ENCODE data around the gene ADA.

The ADA gene

DNA sequence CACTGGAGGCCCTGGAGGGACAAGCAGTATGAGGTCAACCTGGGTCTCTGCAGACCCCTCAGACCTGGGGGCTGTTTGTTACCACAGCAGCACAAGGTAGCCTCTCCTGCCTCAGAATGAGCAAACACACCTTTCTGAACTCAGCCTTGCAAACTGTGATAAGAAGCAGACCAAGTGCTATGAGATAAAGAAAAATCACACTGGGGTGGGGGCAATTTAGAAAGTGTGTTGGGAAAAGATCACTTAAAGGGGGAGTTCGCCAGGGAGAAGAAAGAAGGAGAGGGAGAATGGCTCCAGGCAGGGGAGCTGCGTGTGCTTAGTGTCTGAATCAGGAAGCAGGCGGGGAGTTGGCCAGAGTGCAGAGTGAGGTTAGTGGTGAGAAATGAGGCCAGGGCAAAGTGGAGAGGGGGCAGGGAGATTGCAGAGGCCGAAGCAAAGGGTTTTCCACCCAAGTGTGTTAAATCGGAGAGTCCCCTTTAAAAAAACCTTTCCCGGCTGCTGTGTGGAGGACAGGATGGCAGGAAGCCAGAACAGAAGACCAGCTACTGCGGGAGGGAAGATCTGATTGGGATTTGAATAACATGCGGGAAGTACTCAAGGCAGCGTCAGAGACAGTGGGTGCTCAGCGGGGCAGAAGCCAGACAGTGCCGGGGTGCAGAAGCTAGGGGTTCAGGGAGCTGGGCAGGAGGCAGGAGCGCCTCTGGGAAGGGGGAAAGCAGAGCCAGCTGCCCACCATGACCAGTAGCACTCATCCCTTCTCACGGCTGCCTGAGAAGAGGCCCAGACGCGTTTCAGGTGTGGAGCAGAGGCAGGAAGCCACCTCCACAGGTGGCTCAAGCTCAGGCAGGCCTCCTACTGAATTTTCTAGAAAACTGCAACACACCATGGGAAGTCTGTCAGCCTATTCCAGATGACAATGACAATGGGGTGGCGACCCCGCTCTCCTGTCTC, 9.0 kb downstream of the ADA start:
- H3K27me3 ChIP-seq (ENCODE audit: control insufficient read depth in 1 of 2, insufficient read depth in 2 of 2, low read length in 2 of 2): no peaks in the 10 kb centered on the region
- H3K9me3 ChIP-seq (ENCODE audit: low read length): no peaks in the 10 kb centered on the region
- peak overlapping the region; percentile 18 for H3K27ac ChIP-seq (ENCODE audit: low read depth, low read length)
- H3K4me1 ChIP-seq (ENCODE audit: insufficient read depth, low read length): peaks cover 38% of the 10 kb centered on the region
- H3K9ac ChIP-seq (ENCODE audit: low read length): peak overlapping the region; percentile 61
- H3K4me3 ChIP-seq (ENCODE audit: low read depth in 1 of 2, low read length in 2 of 2): peak overlapping the region in 1 of 2 donors; percentile 57
- H3K36me3 ChIP-seq (ENCODE audit: insufficient read depth, low read length): no peaks in the 10 kb centered on the region

DNA sequence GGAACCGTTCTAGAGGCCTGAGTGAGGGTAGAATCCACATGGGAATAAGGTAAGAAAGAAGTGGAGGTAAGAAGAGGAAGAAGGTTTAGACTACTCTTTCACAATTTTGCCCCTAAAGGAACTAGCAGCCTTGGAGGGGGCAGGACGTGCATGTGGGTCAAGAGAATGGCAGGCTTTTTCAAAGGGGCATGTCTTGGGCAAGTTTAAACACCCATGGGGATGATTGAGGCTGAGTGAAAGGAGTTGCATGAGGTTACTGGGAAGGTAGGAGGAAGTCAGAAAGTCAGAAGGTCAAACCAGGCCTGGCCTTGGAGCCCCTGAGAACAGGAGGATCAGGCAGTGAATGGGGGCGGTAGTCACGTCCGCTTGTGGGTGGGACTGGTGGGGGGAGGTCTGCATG, 10.2 kb downstream of the ADA start:
- no peak overlapping the region for H3K4me3 ChIP-seq (ENCODE audit: low read depth in 1 of 2, low read length in 2 of 2)
- no peaks in the 10 kb centered on the region for H3K9me3 ChIP-seq (ENCODE audit: low read length)
- no peak overlapping the region for H3K27ac ChIP-seq (ENCODE audit: low read depth, low read length)
- peaks cover 34% of the 10 kb centered on the region for H3K4me1 ChIP-seq (ENCODE audit: insufficient read depth, low read length)
- H3K9ac ChIP-seq (ENCODE audit: low read length): no peak overlapping the region
- no peaks in the 10 kb centered on the region for H3K27me3 ChIP-seq (ENCODE audit: control insufficient read depth in 1 of 2, insufficient read depth in 2 of 2, low read length in 2 of 2)
- no peaks in the 10 kb centered on the region for H3K36me3 ChIP-seq (ENCODE audit: insufficient read depth, low read length)

DNA sequence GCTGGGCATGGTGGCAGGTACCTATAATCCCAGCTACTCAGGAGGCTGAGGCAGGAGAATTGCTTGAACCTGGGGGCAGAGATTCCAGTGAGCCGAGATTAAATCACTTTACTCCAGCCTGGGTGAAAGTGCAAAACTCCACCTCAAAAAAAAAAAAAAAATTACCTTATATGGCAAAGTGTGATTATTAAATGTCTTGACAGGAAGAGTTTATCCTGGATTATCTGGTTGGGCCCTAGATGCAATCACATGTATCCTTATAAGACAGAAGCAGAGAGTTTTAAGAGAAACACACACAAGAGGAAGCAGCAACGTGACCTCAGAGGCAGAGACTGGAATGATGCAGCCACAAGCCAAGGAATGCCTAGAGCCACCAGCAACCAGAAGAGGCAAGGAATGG, 11.0 kb downstream of the ADA start:
- H3K27ac ChIP-seq (ENCODE audit: low read depth, low read length): no peak overlapping the region
- H3K4me1 ChIP-seq (ENCODE audit: insufficient read depth, low read length): peaks cover 33% of the 10 kb centered on the region

DNA sequence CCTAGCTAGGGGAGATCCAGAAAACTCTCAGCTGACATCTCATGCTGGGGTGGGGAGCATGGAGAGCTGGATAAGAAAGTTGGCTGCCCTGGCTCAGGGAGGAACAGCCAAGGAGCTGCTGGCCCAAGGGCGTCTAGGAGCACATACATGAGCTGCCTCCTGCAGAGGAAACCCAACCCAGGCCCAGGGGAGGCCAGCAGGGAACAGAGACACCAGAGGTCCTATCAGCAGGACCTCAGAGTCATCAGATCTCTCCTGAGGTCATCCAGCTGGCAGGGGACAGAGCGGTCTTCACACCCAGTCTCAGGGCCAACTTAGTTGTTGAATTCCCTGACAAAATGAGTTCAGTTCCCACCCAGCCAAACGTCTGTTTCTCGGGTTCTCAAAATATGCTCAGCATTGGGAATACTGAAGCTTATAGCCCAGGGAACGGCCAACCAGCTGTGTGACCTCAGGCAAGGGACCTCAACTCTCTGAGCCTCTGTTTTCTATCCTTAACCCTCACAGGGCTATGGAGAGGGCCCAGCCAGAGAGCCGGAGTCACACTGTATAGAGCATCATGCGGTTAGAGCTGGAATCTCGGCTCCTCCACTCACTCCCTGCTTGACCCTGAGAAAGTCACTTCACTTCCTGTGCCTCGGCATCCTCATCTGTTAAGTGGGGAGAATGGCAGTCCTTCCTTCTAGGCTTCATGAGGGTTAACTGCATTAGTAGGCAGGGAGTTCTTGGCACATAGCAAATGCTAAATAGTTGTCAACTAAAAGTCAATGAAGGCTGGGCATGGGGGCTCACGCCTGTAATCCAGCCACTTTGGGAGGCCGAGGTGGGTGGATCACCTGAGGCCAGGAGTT, 13.8 kb downstream of the ADA start:
- no peaks in the 10 kb centered on the region for H3K27me3 ChIP-seq (ENCODE audit: control insufficient read depth in 1 of 2, insufficient read depth in 2 of 2, low read length in 2 of 2)
- H3K9me3 ChIP-seq (ENCODE audit: low read length): no peaks in the 10 kb centered on the region
- peaks cover 16% of the 10 kb centered on the region for H3K4me1 ChIP-seq (ENCODE audit: insufficient read depth, low read length)
- H3K27ac ChIP-seq (ENCODE audit: low read depth, low read length): no peak overlapping the region
- H3K4me3 ChIP-seq (ENCODE audit: low read depth in 1 of 2, low read length in 2 of 2): no peak overlapping the region
- peaks cover 10% of the 10 kb centered on the region for H3K36me3 ChIP-seq (ENCODE audit: insufficient read depth, low read length)
- H3K9ac ChIP-seq (ENCODE audit: low read length): no peak overlapping the region

More for the DNA sequence above, 11.0 kb downstream of the ADA start:
- H3K36me3 ChIP-seq (ENCODE audit: insufficient read depth, low read length): no peaks in the 10 kb centered on the region
- no peak overlapping the region for H3K4me3 ChIP-seq (ENCODE audit: low read depth in 1 of 2, low read length in 2 of 2)
- H3K9me3 ChIP-seq (ENCODE audit: low read length): no peaks in the 10 kb centered on the region
- H3K27me3 ChIP-seq (ENCODE audit: control insufficient read depth in 1 of 2, insufficient read depth in 2 of 2, low read length in 2 of 2): no peaks in the 10 kb centered on the region
- H3K9ac ChIP-seq (ENCODE audit: low read length): no peak overlapping the region

DNA sequence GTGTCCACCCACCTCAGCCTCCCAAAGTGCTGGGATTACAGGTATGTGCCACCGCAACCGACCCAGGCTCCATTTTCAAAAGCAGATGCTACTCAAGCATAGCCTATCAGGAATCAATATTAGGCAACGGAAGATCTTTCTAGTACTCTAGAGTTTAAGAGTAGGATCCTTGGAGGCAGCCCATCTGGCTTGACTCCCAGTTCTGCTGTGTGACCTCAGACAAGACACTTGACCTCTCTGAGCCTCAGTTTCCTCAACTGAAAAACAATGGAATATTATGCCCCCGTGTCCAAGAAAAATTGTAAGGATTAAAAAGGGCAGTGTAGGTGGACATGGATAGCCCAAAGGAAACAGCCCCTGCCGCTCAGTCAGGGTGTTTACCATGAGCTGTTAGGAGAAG, 14.5 kb downstream of the ADA start:
- Histone ChIP-seq H3K9ac (ENCODE audit: low read length) (no peak overlapping the region), H3K4me1 (ENCODE audit: insufficient read depth, low read length) (peaks cover 9% of the 10 kb centered on the region), H3K4me3 (ENCODE audit: low read depth in 1 of 2, low read length in 2 of 2) (no peak overlapping the region), H3K9me3 (ENCODE audit: low read length) (no peaks in the 10 kb centered on the region), H3K27ac (ENCODE audit: low read depth, low read length) (no peak overlapping the region), H3K36me3 (ENCODE audit: insufficient read depth, low read length) (peaks cover 10% of the 10 kb centered on the region), H3K27me3 (ENCODE audit: control insufficient read depth in 1 of 2, insufficient read depth in 2 of 2, low read length in 2 of 2) (no peaks in the 10 kb centered on the region)

DNA sequence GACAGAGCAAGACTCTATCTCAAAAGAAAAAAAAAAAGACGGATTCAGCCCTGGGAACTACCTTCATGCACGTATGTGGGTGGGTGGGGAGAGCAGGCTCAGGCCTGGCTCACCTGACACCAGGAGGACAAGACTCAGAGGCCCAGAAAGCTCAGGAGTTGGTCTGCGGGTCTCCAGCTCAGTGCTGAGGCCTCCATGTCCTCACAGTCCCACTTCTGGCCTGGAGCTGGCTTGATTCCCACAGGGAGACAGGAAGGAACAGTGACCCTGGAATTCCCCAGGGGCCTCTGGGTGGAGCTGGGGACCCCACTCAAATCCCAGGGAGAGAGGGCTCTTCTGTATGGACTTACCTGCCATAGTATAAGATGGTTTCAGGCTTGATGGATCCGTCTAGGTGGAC, 15.6 kb downstream of the ADA start:
- Histone ChIP-seq H3K27me3 (ENCODE audit: control insufficient read depth in 1 of 2, insufficient read depth in 2 of 2, low read length in 2 of 2) (no peaks in the 10 kb centered on the region), H3K9ac (ENCODE audit: low read length) (no peak overlapping the region), H3K27ac (ENCODE audit: low read depth, low read length) (no peak overlapping the region), H3K9me3 (ENCODE audit: low read length) (no peaks in the 10 kb centered on the region), H3K36me3 (ENCODE audit: insufficient read depth, low read length) (peaks cover 10% of the 10 kb centered on the region), H3K4me3 (ENCODE audit: low read depth in 1 of 2, low read length in 2 of 2) (no peak overlapping the region), H3K4me1 (ENCODE audit: insufficient read depth, low read length) (no peaks in the 10 kb centered on the region)

DNA sequence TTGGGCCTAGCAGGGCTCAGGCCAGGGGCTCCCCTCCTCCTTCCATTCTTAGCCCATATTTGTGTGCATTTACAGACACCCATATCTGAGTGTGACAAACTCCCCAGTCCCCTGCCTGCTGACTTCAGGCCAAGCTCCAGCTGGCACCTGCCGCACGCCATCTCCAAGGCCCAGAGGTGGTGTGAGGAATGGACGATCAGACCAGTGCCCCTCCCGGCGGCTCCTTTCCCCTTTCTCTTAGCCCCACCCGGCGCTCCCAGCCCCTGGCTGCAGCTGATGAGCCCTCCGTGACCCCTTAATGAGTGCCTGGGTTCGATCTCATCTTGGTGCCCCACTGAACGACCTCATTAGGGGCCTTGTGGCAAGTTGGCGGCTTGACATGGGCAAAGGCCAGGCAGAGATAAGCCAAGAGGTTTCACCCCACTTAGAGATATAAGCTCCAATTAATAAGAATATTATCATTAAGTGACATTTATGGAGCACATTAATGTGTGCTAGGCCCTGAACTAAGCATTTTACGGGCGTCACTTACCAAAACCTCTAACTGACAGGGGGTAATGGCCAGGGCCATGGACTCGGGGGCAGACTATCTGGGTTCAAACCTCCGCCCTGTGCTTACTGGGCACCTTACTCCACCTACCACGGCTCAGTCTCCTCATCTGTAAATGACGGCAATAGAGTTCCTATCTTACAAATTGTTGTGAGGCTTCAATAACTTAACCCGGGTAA, 17.5 kb downstream of the ADA start:
- Histone ChIP-seq H3K4me3 (ENCODE audit: low read depth in 1 of 2, low read length in 2 of 2) (no peak overlapping the region), H3K9ac (ENCODE audit: low read length) (no peak overlapping the region), H3K9me3 (ENCODE audit: low read length) (no peaks in the 10 kb centered on the region), H3K4me1 (ENCODE audit: insufficient read depth, low read length) (no peaks in the 10 kb centered on the region), H3K27ac (ENCODE audit: low read depth, low read length) (no peak overlapping the region), H3K36me3 (ENCODE audit: insufficient read depth, low read length) (peaks cover 10% of the 10 kb centered on the region), H3K27me3 (ENCODE audit: control insufficient read depth in 1 of 2, insufficient read depth in 2 of 2, low read length in 2 of 2) (no peaks in the 10 kb centered on the region)

DNA sequence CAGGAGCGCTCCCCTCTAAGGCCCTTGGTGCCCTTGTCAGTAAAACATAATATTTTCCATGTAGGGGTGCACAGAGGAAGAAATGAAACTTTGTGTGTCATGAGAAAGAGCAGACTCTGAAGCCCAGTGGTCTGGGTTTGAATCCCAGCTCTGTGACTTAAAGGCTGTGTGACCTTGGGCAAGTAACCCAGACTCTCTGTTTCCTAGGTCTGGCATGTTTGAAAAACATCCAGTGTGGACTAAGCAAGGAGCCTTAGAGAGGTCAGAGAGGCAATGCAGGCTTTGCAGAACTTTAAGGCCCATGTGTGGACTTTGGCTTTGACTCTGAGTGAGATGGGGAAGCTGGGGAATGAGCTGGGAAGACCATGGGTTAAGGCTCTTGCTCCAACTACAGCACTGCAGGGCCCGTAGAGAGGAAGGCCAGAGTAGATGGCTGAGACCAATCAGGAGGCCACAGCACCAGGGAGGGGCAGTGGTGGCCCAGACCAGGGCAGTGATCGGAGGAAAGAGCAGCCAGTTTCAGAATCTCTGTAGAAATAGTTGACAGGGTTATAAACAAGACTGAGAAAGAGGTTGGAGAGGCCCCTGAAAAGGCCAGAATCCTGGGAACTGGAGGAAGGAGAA, 18.2 kb downstream of the ADA start:
- Histone ChIP-seq H3K27me3 (ENCODE audit: control insufficient read depth in 1 of 2, insufficient read depth in 2 of 2, low read length in 2 of 2) (no peaks in the 10 kb centered on the region), H3K9me3 (ENCODE audit: low read length) (no peaks in the 10 kb centered on the region), H3K4me1 (ENCODE audit: insufficient read depth, low read length) (no peaks in the 10 kb centered on the region), H3K4me3 (ENCODE audit: low read depth in 1 of 2, low read length in 2 of 2) (no peak overlapping the region), H3K9ac (ENCODE audit: low read length) (no peak overlapping the region), H3K27ac (ENCODE audit: low read depth, low read length) (no peak overlapping the region), H3K36me3 (ENCODE audit: insufficient read depth, low read length) (peaks cover 10% of the 10 kb centered on the region)

DNA sequence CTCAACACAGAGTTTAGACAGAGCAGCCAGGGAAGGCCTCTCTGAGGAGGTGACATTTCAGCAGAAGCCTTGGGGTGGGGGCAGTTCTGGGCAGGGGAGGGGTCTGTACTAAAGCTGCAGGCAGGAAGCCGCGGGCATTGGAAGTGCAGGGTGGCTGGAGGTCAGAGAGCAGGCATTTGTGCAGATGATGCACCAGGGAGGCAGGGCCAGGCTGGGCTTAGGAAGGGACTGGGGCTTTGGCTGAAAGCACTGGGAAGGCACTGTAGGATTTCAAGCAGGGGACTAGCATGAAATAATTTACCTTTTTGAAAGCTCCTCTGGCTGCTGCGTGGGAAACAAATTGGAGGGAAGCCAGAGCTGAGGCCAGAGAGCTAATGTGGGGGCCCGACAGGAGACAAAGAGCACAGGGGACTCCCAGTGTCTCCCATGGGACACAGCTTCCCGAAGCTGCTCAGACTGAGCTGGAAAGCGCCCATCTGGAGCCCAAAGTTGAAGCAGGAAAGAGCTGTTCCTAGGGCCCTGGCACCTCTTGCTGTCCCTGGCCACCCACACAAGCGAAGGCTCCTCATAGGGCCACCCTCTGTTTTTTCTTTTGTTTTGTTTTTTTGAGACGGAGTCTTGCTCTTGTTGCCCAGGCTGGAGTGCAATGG, 19.3 kb downstream of the ADA start:
- peaks cover 17% of the 10 kb centered on the region for H3K36me3 ChIP-seq (ENCODE audit: insufficient read depth, low read length)
- H3K27me3 ChIP-seq (ENCODE audit: control insufficient read depth in 1 of 2, insufficient read depth in 2 of 2, low read length in 2 of 2): no peaks in the 10 kb centered on the region
- H3K27ac ChIP-seq (ENCODE audit: low read depth, low read length): no peak overlapping the region
- no peaks in the 10 kb centered on the region for H3K4me1 ChIP-seq (ENCODE audit: insufficient read depth, low read length)
- H3K9ac ChIP-seq (ENCODE audit: low read length): no peak overlapping the region
- H3K9me3 ChIP-seq (ENCODE audit: low read length): no peaks in the 10 kb centered on the region
- H3K4me3 ChIP-seq (ENCODE audit: low read depth in 1 of 2, low read length in 2 of 2): no peak overlapping the region

DNA sequence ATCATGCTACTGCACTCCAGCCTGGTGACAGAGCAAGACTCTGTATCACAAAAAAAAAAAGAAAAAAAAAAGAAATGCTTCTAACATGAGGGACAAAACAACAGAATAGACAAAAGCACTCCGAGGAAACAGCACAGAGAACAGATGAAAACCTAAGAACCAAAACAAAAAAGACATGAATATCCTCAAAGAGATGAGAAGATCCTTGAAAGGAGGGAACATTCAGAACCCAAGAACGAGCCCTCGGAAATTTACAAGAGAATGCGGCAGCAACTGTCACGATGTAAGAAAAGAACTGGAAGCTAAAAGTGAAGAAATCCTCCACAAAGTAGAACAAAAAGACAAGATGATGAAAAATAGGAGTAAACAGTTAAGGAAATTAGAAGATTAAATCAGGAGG, 21.2 kb downstream of the ADA start:
- no peaks in the 10 kb centered on the region for H3K9me3 ChIP-seq (ENCODE audit: low read length)
- no peaks in the 10 kb centered on the region for H3K4me1 ChIP-seq (ENCODE audit: insufficient read depth, low read length)
- no peaks in the 10 kb centered on the region for H3K27me3 ChIP-seq (ENCODE audit: control insufficient read depth in 1 of 2, insufficient read depth in 2 of 2, low read length in 2 of 2)
- H3K36me3 ChIP-seq (ENCODE audit: insufficient read depth, low read length): peaks cover 22% of the 10 kb centered on the region
- H3K27ac ChIP-seq (ENCODE audit: low read depth, low read length): no peak overlapping the region
- H3K9ac ChIP-seq (ENCODE audit: low read length): no peak overlapping the region
- no peak overlapping the region for H3K4me3 ChIP-seq (ENCODE audit: low read depth in 1 of 2, low read length in 2 of 2)

All from muscle layer of colon (tissue), 2 donors.